ENCODE results near the gene FAHD2B.
"Not testable (repeated sequence)": the region's sequence is repeated elsewhere in the genome, so short reads cannot be mapped to it uniquely, and the experiment has no call there.

DNA sequence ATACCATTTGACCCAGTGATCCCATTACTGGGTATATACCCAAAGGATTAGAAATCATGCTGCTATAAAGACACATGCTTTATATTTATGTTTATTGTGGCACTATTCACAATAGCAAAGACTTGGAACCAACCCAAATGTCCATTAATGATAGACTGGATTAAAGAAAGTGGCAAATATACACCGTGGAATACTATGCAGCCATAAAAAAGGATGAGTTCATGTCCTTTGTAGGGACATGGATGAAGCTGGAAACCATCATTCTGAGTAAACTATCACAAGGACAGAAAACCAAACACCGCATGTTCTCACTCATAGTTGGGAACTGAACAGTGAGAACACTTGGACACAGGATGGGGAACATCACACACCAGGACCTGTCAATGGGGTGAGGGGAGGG, 12.2 kb upstream of the FAHD2B start:
- TF ChIP-seq ZNF274 (IDR thresholded peaks at IDR 0.05; ENCODE audit: low read depth, low read length); YY1 (IDR thresholded peaks at IDR 0.05; ENCODE audit: insufficient read depth, insufficient read length); SUZ12 (IDR thresholded peaks at IDR 0.05; ENCODE audit: extremely low read depth, insufficient read depth, insufficient read length): not testable (repeated sequence)
